ENCODE data around the gene INHBC.
"Not testable (repeated sequence)": the region's sequence is repeated elsewhere in the genome, so short reads cannot be mapped to it uniquely, and the experiment has no call there.

Gene INHBC

GRCh38 chr12:57429473-57430111, 5.0 kb upstream of the INHBC start:
- DNase-seq (ENCODE audit: low read depth in 2 of 2), result no peak

GRCh38 chr12:57430112-57430930, 4.3 kb upstream of the INHBC start:
- DNase-seq (ENCODE audit: low read depth in 2 of 2), result peak in 1 of 2 donors; percentile 20

- peak; percentile 89 for DNase-seq (ENCODE audit: low read depth in 2 of 2)
Measured at GRCh38 chr12:57430931-57431566, 3.5 kb upstream of the INHBC start, which contains the start of gene R3HDM2. Gene R3HDM2, minus strand, starts transcription at chr12:57431043. Its CDS starts 120,615 bp downstream, at chr12:57310428.

DNA sequence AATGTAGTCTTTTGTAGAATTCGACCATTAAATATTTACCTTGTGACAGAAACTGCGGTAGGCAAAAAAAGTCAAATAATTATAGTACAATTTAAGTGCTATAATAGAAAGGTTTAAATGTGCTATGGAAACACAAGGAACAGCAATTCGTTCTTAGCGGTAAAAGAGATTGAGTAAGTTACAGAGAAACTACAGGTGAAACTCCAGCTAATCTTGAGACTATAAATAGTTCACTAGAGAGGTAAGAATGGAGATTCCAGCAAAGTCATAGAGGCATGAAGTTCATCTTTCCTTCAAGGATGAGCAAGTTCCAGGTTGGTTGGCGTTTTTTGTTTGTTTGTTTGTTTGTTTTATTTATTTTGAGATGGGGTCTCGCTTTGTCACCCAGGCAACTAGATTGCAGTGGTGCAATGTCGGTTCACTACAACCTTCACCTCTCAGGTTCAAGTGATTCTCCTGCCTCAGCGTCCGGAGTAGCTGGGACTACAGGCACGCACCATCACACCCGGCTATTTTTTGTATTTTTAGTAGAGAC, 2.9 kb upstream of the INHBC start:
- DNase-seq (ENCODE audit: low read depth in 2 of 2), result no peak

- no peak for DNase-seq (ENCODE audit: low read depth in 2 of 2)
Measured at GRCh38 chr12:57433370-57433769, 1.2 kb upstream of the INHBC start.

- no peak for DNase-seq (ENCODE audit: low read depth in 2 of 2)
Measured at GRCh38 chr12:57435293-57435692, 709 bp downstream of the INHBC start.

DNA sequence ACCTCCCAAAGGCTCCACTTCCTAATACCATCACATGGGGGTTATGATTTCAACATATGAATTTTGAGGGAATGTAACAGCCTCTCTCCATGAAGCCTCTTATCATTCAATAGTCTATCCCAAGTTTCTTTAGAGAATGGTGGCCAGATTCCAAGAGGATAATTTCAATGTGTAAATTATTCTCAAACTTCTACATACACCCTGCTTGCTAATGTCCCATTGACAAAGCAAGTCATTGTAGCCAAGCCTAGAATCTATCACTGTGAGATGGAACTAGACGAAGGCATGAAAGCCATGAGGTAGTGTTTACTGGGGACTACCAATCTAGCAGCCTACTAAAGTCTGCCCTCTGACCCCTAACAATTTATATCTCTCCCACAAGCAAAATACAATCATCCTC, 3.8 kb downstream of the INHBC start:
- no peak for DNase-seq (ENCODE audit: low read depth in 2 of 2)

- DNase-seq (ENCODE audit: low read depth in 2 of 2), result no peak
Measured at GRCh38 chr12:57439762-57440266, 5.2 kb downstream of the INHBC start.

DNA sequence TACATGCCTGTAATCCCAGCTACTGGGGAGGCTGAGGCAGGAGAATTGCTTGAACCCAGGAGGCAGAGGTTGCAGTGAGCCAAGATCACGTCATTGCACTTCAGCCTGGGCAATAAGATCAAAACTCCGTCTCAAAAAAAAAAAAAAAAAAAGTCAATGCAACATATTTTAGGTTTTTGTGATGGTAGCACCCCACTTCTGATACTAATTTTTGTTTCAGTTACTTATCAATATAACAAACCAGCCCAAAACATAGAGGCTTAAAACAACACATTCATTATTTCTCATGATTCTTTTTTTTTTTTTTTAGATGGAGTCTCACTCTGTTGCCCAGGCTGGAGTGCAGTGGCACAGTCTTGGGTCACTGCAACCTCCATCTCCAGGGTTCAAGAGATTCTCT, 6.8 kb downstream of the INHBC start:
- not testable (repeated sequence) for DNase-seq (ENCODE audit: low read depth in 2 of 2)

DNA sequence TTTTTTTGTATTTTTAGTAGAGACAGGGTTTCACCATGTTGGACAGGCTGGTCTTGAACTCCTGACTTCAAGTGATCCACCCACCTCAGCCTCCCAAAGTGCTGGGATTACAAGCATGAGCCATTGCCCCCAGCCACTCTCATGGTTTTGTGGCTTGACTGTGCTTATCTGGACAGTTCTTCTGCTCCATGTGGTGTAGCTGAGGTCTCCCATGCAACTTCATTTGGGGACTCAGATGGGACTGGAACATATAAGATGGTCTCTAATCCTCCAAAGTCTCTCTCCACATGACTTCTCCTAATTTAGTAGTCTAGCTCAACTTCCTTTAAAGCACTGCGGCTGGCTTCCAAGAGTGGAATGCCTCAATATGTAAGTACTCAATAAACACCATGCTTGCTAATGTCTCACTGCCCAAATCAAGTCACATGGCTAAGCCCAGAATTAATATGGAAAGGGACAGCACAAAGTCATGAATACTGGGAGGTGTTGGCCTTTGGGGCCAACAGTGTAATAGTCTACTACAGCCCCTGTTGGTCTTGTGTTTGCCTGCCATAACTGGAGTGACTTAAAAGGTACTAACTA, 7.4 kb downstream of the INHBC start:
- no peak for DNase-seq (ENCODE audit: low read depth in 2 of 2)

- DNase-seq (ENCODE audit: low read depth in 2 of 2), result not testable (repeated sequence)
Measured at GRCh38 chr12:57444337-57444736, 9.8 kb downstream of the INHBC start.

DNA sequence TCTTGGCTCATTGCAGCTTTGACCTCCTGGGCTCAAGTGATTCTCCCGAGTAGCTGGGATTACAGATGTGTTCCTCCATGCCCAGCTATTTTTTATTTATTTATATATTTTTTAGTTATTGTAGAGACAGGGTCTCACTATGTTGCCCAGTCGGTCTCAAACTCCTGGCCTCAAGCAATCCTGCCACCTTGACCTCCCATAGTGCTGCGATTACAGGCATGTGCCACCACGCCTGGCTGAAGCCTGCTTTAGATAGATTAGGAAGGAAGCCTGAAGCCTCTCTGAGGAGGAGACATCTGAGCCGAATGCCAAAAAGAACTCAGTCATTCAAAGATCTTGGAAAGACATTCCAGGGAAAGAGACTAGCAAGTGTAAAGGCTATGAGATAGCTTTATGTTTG, 10.2 kb downstream of the INHBC start:
- no peak for DNase-seq (ENCODE audit: low read depth in 2 of 2)

DNA sequence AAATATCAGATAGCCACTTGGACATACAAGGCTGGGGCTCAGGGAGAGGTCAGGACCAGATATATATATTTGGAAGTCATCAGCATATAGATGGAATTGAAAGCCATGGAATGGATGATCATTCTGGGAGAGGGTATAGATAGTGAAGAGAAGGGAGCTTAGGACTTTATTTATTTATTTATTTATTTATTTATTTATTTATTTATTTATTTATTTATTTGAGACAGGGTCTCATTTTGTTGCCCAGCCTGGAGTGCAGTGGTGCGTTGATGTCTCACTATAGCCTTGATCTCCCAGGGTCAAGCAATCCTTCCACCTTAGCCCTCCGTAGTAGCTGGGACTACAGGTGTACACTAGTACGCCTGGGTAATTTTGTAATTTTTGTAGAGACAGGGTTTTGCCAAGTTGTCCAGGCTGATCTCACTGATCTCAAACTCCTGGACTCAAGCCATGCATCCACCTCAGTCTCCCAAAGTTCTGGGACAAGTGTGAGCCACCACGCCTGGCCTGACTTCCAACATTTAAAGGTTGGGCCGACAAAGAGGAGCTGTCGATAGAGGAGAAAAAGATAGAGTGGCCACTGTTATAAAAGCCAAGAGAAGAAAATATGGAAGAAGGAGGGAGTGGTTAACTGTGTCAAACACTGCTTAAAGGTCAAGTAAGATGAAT, 11.8 kb downstream of the INHBC start:
- no peak for DNase-seq (ENCODE audit: low read depth in 2 of 2)

- no peak for DNase-seq (ENCODE audit: low read depth in 2 of 2)
Measured at GRCh38 chr12:57448669-57449068, 14.1 kb downstream of the INHBC start.

GRCh38 chr12:57449375-57449774, 14.8 kb downstream of the INHBC start:
- DNase-seq (ENCODE audit: low read depth in 2 of 2), result no peak

DNA sequence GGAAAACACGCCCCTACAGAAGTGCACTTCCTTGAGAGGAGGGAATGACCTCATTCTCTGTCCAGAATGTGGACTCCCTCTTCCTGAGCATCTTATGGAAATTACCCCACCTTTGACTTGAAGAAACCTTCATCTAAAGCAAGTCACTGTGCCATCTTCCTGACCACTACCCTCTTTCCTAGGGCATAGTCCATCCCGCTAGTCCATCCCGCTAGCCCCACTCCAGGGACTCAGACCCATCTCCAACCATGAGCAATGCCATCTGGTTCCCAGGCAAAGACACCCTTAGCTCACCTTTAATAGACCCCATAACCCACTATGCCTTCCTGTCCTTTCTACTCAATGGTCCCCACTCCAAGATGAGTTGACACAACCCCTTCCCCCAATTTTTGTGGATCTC, 15.5 kb downstream of the INHBC start:
- DNase-seq (ENCODE audit: low read depth in 2 of 2), result no peak

- no peak for DNase-seq (ENCODE audit: low read depth in 2 of 2)
Measured at GRCh38 chr12:57451233-57451778, 16.7 kb downstream of the INHBC start.

DNA sequence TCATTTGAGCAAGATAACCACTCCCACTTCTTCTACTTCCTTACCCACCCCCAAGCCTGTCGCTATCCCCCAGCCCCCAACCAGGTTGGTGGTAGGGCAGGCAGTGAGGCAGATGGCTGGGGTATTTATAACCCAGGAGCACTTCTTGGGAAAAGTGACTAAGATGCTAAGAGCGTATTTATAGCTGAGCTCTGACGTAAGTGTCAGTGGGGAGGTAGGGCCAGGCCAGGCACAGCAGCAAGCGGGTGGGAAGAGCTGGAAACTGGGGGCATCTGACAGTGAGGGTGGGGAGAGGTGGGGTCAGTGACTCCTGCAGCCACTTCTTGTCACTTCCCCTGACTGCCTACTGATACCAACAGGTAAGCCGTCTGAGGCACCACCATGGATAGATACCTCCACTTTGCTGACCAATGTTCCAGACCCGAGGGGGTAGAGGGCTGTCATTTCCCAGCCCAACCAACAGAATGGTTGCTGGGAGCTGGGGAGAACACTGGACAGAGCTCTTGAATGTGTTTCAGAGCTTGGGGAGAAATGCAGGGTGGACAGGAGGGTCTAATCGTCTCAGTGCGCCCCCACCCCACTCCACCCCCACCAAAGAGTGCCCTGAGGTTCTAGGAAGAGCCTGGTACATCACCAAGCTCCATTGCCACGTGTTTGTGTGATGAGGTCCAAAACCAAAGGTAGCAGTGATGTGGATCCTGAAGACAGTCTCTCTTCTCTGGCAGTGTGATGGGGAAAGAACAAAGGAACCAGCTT, 17.8 kb downstream of the INHBC start:
- no peak for DNase-seq (ENCODE audit: low read depth in 2 of 2)

DNA sequence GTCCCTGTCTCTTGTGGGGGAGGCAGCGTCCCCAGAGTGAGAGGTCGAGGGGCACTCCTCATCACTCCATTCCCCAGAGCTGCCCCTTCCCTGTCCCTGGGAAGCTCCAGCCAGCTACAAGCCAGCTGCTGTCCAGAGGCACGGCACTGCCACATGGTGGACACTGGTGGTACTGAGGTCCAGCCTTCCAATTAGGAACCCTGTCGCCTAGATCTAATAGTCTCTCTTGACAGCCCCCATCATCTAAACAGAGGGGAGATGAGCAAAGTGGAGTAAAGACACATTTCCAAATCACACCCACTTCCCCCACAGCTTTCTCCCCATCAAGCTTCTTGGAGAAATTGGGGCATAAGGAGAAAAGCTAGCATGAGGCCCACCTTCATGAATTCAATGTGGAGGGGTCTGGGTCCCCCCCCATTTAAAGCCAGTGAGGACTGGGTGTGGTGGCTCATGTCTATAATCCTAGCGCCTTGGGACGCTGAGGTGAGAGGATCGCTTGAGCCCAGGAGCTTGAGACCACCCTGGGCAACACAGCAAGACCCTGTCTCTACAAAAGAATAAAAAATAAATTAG, 18.4 kb downstream of the INHBC start:
- no peak for DNase-seq (ENCODE audit: low read depth in 2 of 2)

- DNase-seq (ENCODE audit: low read depth in 2 of 2), result no peak
Measured at GRCh38 chr12:57454213-57454565, 19.6 kb downstream of the INHBC start.
